Thyroid gland (tissue), 4 donors: ENCODE results near the gene TAS1R2.

Source experiments
- POLR2A ChIP-seq, 2 donors: fragments of 450-650 bp; IDR thresholded peaks; one replicate each; pipeline ENCODE4 v1.6.1; 2017; ENCODE audit warnings: antibody characterized with exemption in 2 of 2, mild to moderate bottlenecking in 2 of 2, moderate library complexity in 1 of 2
- TF ChIP-seq, protein P1 (sequence below), 6 experiments: fragments of 200-600 bp in 3 of 6; fragments of 450-650 bp in 3 of 6; sonication (generic) in 3 of 6; IDR thresholded peaks; one replicate each; pipeline ENCODE4 v1.5.1; 2016 to 2019; ENCODE audit warnings: antibody characterized with exemption in 6 of 6, mild to moderate bottlenecking in 2 of 6, inconsistent platforms in 1 of 6, moderate library complexity in 1 of 6

DNA sequence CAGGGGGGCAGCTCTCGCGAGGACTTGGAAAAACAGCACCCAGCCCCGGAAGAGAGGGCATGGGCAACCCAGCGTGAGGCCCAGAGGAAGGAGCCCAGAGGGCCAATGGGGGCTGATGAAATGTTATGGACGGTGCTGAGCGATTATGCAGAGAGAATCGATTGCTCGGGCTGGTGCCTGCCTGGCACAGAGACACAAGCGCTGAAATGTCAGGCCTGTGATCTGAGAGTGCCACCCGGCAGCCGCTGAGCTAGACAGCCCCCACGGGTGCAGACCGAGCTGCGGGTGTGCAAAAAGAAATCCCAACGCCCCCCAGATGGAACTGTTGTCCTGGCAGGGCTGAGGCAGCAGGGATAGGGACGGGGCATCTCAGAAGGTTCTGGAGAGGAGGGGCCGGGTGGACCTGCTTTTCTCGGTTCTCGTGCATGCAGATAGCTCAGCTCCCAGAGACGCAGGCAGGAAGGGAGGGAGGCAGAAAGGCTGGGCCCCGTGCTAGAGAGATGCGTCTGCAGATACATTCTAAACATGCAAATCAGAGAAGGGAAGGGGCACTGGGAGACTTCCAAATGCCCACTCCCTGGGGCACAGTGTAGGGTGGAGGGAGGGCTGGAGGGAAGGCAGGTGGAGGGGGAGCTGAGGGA lies 41.5 kb downstream of the TAS1R2 start:
- TF ChIP-seq, protein P1, sequence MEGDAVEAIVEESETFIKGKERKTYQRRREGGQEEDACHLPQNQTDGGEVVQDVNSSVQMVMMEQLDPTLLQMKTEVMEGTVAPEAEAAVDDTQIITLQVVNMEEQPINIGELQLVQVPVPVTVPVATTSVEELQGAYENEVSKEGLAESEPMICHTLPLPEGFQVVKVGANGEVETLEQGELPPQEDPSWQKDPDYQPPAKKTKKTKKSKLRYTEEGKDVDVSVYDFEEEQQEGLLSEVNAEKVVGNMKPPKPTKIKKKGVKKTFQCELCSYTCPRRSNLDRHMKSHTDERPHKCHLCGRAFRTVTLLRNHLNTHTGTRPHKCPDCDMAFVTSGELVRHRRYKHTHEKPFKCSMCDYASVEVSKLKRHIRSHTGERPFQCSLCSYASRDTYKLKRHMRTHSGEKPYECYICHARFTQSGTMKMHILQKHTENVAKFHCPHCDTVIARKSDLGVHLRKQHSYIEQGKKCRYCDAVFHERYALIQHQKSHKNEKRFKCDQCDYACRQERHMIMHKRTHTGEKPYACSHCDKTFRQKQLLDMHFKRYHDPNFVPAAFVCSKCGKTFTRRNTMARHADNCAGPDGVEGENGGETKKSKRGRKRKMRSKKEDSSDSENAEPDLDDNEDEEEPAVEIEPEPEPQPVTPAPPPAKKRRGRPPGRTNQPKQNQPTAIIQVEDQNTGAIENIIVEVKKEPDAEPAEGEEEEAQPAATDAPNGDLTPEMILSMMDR (IDR thresholded peaks at IDR 0.05), result no peak
- no peak for TF ChIP-seq POLR2A (IDR thresholded peaks at IDR 0.05)
